Ovary (tissue), 9 donors: ENCODE results near the gene DRAM1. TPM values are rescaled to one million over a fixed set of nuclear protein-coding genes. Genes with fewer than 3 reads are reported as not detected.
"Not testable (repeated sequence)": the region's sequence is repeated elsewhere in the genome, so short reads cannot be mapped to it uniquely, and the experiment has no call there.

Experiments used
- DNase-seq, 5 donors: peaks; one replicate each; pipeline ENCODE4 v3.0.0-alpha.2; 2019 to 2020
- H3K27ac ChIP-seq, 2 donors: fragments of 200-600 bp; one replicate each; pipeline versions ENCODE4 v1.5.1 to v1.8.0; 2019 to 2022
- H3K27me3 ChIP-seq: fragments of 200-600 bp; one replicate; pipeline ENCODE4 v1.8.0; 2022
- H3K36me3 ChIP-seq: fragments of 200-600 bp; sonication (generic); one replicate; pipeline ENCODE4 v1.5.1; 2019
- H3K4me1 ChIP-seq: one replicate; pipeline ENCODE4 v1.8.1; 2013; ENCODE audit warnings: mild to moderate bottlenecking, moderate library complexity; ENCODE audit not compliant: insufficient read depth
- H3K4me3 ChIP-seq: fragments of 200-600 bp; sonication (generic); one replicate; pipeline ENCODE4 v1.5.1; 2017
- H3K9me3 ChIP-seq, 2 donors: fragments of 200-600 bp in 1 of 2; sonication (generic) in 1 of 2; one replicate each; pipeline versions ENCODE4 v1.5.1 to v1.8.1; 2013 to 2019; ENCODE audit warnings: mild to moderate bottlenecking in 1 of 2, moderate library complexity in 1 of 2
- CTCF ChIP-seq, 3 donors: fragments of 450-650 bp in 2 of 3; fragments of 200-600 bp in 1 of 3; IDR thresholded peaks; one replicate each; pipeline versions ENCODE4 v1.5.1 to v1.8.0; 2016 to 2022; ENCODE audit warnings: antibody characterized with exemption in 3 of 3, mild to moderate bottlenecking in 1 of 3
- EP300 ChIP-seq: sonication (generic); formaldehyde crosslinking; IDR thresholded peaks from one replicate; pipeline ENCODE4 v1.6.1; 2017; ENCODE audit warnings: antibody characterized with exemption
- POLR2A ChIP-seq: fragments of 450-650 bp; IDR thresholded peaks from one replicate; pipeline ENCODE4 v1.6.1; 2017; ENCODE audit warnings: antibody characterized with exemption, mild to moderate bottlenecking, moderate library complexity
- WGBS, 3 donors: extraction: QIAGEN DNeasy Blood & Tissue Kit in 1 of 3; methylation state at CpG; one replicate each; pipeline versions ENCODE4 v1.1.5 to v1.1.7; 2013 to 2017; 5-methylcytosine and 5-hydroxymethylcytosine counted together
- intact Hi-C, 4 donors: fragments of 100-400 bp; cut with DNase I; formaldehyde crosslinking; loops; one replicate each; pipeline versions ENCODE4 v1.11.0 to v1.15.1; 2022 to 2023
- polyA plus RNA-seq, 2 donors: library from polyadenylated mRNA; stranded (reverse); fragments of 200-250 nt in 1 of 2; fragments of 350-450 nt in 1 of 2; fragmentation: Illumina TruSeq in 1 of 2; extraction: RNeasy Lipid Tissue Mini Kit (QIAGEN cat#74804) in 1 of 2; gene quantifications; one replicate each; pipeline ENCODE4 v1.2.3, GENCODE V29; 2013 to 2014
- total RNA-seq, 7 donors: library from RNA; depleted of rRNA in 2 of 7; stranded (reverse); fragments of >200 nt in 2 of 7; fragmentation: NEBNext Ultra II Directional in 3 of 7; extraction: Animal tissue kit (Norgen Biotek cat#: 25700) in 3 of 7; gene quantifications; one replicate each; pipeline versions ENCODE4 v1.1.0 to v1.2.4, GENCODE V29; 2016 to 2023
- donor health status: DM: no; HTN: no; CAD: no; lungs with moderate emphysema.
- donor health status: DM: no; HTN: no; CAD: no.
- donor health status: Bipolar disorder and iron deficiency.
- donor health status: DM: yes; HTN: yes; CAD: no.
- donor health status: DM: no; HTN: no; CAD: no.
- donor health status: DM: yes; HTN: yes; CAD: no.

DRAM1 gene
- total and polyA plus RNA-seq, 9 donors, result 9.1 to 21.7 (median 15.8) TPM

- no peaks in the 10 kb centered on the region for H3K27me3 ChIP-seq
- no peaks in the 10 kb centered on the region for H3K4me1 ChIP-seq
- no peak for TF ChIP-seq EP300
- no peak for TF ChIP-seq CTCF (IDR thresholded peaks at IDR 0.05)
- TF ChIP-seq POLR2A, result no peak
- intact Hi-C loops, result no loop called here
- WGBS, 3 donors, result 96 to 98% (median 98%) methylated on average over 1 of the region's 1 CpG
- no peak for DNase-seq
- H3K9me3 ChIP-seq, result no peaks in the 10 kb centered on the region
- no peak overlapping the region for H3K27ac ChIP-seq
- no peak overlapping the region for H3K4me3 ChIP-seq
- H3K36me3 ChIP-seq, result no peaks in the 10 kb centered on the region
These were observed 27.2 kb upstream of the DRAM1 start for GRCh38 chr12:101850199-101850598.

GRCh38 chr12:101852998-101853397, 24.4 kb upstream of the DRAM1 start:
- Histone ChIP-seq H3K4me3 (no peak overlapping the region), H3K27me3 (no peaks in the 10 kb centered on the region), H3K9me3 (no peaks in the 10 kb centered on the region), H3K4me1 (no peaks in the 10 kb centered on the region), H3K27ac (no peak overlapping the region), H3K36me3 (no peaks in the 10 kb centered on the region)
- DNase-seq, result no peak
- TF ChIP-seq CTCF (IDR thresholded peaks at IDR 0.05), result no peak
- intact Hi-C loops, result no loop called here

GRCh38 chr12:101854747-101855146, 22.6 kb upstream of the DRAM1 start:
- H3K9me3 ChIP-seq, result no peaks in the 10 kb centered on the region
- H3K36me3 ChIP-seq, result no peaks in the 10 kb centered on the region
- WGBS, 3 donors, result 94 to 100% (median 95%) methylated on average over 1 of the region's 1 CpG
- intact Hi-C loops, result no loop called here
- TF ChIP-seq CTCF (IDR thresholded peaks at IDR 0.05), result no peak
- no peak for TF ChIP-seq EP300
- TF ChIP-seq POLR2A, result no peak
- no peak overlapping the region for H3K4me3 ChIP-seq
- no peaks in the 10 kb centered on the region for H3K4me1 ChIP-seq
- no peak for DNase-seq
- no peak overlapping the region for H3K27ac ChIP-seq
- no peaks in the 10 kb centered on the region for H3K27me3 ChIP-seq

DNA sequence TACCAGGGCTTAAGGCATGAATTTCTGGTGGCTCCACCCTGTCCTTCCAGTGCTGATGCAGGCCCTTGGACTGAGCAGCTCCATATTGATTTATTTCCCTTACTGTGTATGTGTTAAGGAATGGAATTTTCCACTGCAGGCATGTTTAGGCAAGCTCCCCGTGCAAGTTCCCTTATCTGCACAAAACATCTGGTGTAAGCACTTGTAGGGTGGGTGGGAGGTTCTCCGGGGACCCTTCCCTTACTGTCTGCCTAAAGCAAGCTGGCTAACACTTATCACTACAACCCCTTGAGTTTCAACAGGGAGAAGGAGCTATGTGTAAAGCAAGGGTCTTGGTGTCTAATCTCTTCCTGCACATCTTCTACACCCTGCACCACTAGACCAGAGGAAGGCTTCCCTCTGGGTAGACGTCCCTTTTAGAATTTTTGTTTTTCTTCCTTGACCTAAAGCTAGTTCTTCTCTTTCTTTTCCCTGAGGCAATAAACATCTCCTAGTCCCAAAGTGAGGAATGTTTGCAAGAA, 22.0 kb upstream of the DRAM1 start:
- no peaks in the 10 kb centered on the region for H3K4me1 ChIP-seq
- no peaks in the 10 kb centered on the region for H3K36me3 ChIP-seq
- H3K4me3 ChIP-seq, result no peak overlapping the region
- intact Hi-C loops, result no loop called here
- no peak overlapping the region for H3K27ac ChIP-seq
- no peaks in the 10 kb centered on the region for H3K9me3 ChIP-seq
- WGBS, 3 donors, result 4 to 7% (median 6%) methylated on average over 3 of the region's 3 CpGs
- no peak for TF ChIP-seq EP300
- TF ChIP-seq CTCF (IDR thresholded peaks at IDR 0.05), result no peak
- TF ChIP-seq POLR2A, result no peak
- DNase-seq, result no peak
- H3K27me3 ChIP-seq, result no peaks in the 10 kb centered on the region

DNA sequence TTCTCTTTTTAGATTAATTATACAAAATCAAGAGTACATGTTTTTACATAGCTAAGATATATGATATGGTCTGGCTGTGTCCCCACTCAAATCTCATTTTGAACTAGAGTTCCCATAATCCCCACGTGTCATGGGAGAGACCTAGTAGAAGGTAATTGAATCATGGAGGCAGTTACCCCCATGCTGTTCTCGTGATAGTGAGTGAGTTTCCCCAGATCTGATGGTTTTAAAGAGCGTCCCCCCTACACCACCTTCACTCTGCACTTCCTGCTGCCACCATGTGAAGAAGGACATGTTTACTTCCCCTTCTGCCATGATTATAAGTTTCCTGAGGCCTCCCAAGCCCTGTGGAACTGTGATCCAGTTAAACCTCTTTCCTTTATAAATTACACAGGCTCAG, 21.4 kb upstream of the DRAM1 start:
- H3K36me3 ChIP-seq, result no peaks in the 10 kb centered on the region
- intact Hi-C loops, result no loop called here
- 82 to 91% (median 83%) methylated on average over 3 of the region's 3 CpGs for WGBS, 3 donors
- no peak for DNase-seq
- H3K9me3 ChIP-seq, result no peaks in the 10 kb centered on the region
- TF ChIP-seq CTCF (IDR thresholded peaks at IDR 0.05), result no peak
- no peak for TF ChIP-seq POLR2A
- TF ChIP-seq EP300, result no peak
- H3K27ac ChIP-seq, result no peak overlapping the region
- H3K4me3 ChIP-seq, result no peak overlapping the region
- H3K4me1 ChIP-seq, result no peaks in the 10 kb centered on the region
- H3K27me3 ChIP-seq, result no peaks in the 10 kb centered on the region

GRCh38 chr12:101856614-101857013, 20.8 kb upstream of the DRAM1 start:
- H3K27ac ChIP-seq, H3K27me3 ChIP-seq, intact Hi-C loops, H3K4me1 ChIP-seq, DNase-seq, H3K9me3 ChIP-seq, H3K4me3 ChIP-seq, H3K36me3 ChIP-seq: not testable (repeated sequence)
- 89 to 93% (median 89%) methylated on average over 5 of the region's 5 CpGs for WGBS, 3 donors
